G401 (cell line): Measurements from ENCODE around the gene PLAU. TPM values are rescaled to one million over a fixed set of nuclear protein-coding genes. Genes with fewer than 3 reads are reported as not detected.

Experiments
- DNase-seq: peaks from one replicate; pipeline ENCODE4 v3.0.0-alpha.2; 2015; ENCODE audit warnings: low spot score
- in situ Hi-C: cut with HindIII; loops from 2 replicates; pipeline ENCODE4 v1.10.0; 2016; ENCODE audit warnings: low sequenced_read_pairs, mixed read lengths
- total RNA-seq: library from RNA; depleted of rRNA; stranded (reverse); fragments of >200 nt; shearing (Covaris generic); gene quantifications from 2 replicates; pipeline ENCODE4 v1.2.3, GENCODE V29; 2014; rRNA removed

The PLAU gene
- total RNA-seq, result 124 and 143 TPM in 2 replicates

- DNase-seq, result peak; percentile 28
These were observed at the start of gene PLAU for GRCh38 chr10:73910764-73911552. Gene PLAU (plus strand): TSS chr10:73911132. CDS start chr10:73911556, 424 bp downstream.

GRCh38 chr10:73862011-73862410 lies 48.9 kb upstream of the PLAU start:
- no peak for DNase-seq
- in situ Hi-C loops, result no loop called here

More at GRCh38 chr10:73910764-73911552, at the start of gene PLAU:
- in situ Hi-C loops, result no loop called here

- in situ Hi-C loops, result no loop called here
- no peak for DNase-seq
These were observed 47.7 kb upstream of the PLAU start for GRCh38 chr10:73863039-73863817.

- DNase-seq, result no peak
- in situ Hi-C loops, result no loop called here
These were observed 46.7 kb upstream of the PLAU start for GRCh38 chr10:73864229-73864628.

- no peak for DNase-seq
- in situ Hi-C loops, result no loop called here
These were observed 45.8 kb upstream of the PLAU start for GRCh38 chr10:73865107-73865458.

- in situ Hi-C loops, result no loop called here
- no peak for DNase-seq
These were observed 45.2 kb upstream of the PLAU start for GRCh38 chr10:73865459-73866442.

GRCh38 chr10:73866621-73867020 lies 44.3 kb upstream of the PLAU start:
- in situ Hi-C loops, result no loop called here
- peak; percentile 20 for DNase-seq

- peak; percentile 30 for DNase-seq
- in situ Hi-C loops, result no loop called here
These were observed 43.7 kb upstream of the PLAU start for GRCh38 chr10:73867126-73867807.

GRCh38 chr10:73867871-73868631 lies 42.9 kb upstream of the PLAU start:
- peak; percentile 19 for DNase-seq
- in situ Hi-C loops, result no loop called here

GRCh38 chr10:73868655-73869195 lies 42.2 kb upstream of the PLAU start:
- in situ Hi-C loops, result no loop called here
- peak; percentile 63 for DNase-seq

- in situ Hi-C loops, result no loop called here
- DNase-seq, result no peak
These were observed 39.4 kb upstream of the PLAU start for GRCh38 chr10:73871295-73872189.

GRCh38 chr10:73872190-73872710 lies 38.7 kb upstream of the PLAU start:
- in situ Hi-C loops, result no loop called here
- peak; percentile 22 for DNase-seq

- no peak for DNase-seq
- in situ Hi-C loops, result no loop called here
These were observed 37.6 kb upstream of the PLAU start for GRCh38 chr10:73873142-73873837.

- in situ Hi-C loops, result no loop called here
- no peak for DNase-seq
These were observed 37.1 kb upstream of the PLAU start for GRCh38 chr10:73873838-73874215.

GRCh38 chr10:73874267-73875138 lies 36.4 kb upstream of the PLAU start, which contains the start of gene CAMK2G:
Gene CAMK2G (minus strand): TSS chr10:73874555. CDS start chr10:73874461, 94 bp downstream.
- peak; percentile 77 for DNase-seq
- in situ Hi-C loops, result no loop called here
